HepG2 (cell line): ENCODE measurements around the gene ZNF773. TPM values are rescaled to one million over a fixed set of nuclear protein-coding genes. Genes with fewer than 3 reads are reported as not detected.

ENCODE experiments used
- CCDC6 ChIP-seq: sonication (generic); formaldehyde crosslinking; IDR thresholded peaks from 2 replicates; pipeline ENCODE4 v1.8.1; 2022; ENCODE audit warnings: mild to moderate bottlenecking, missing genetic modification reagents, moderate library complexity
- ELK4 ChIP-seq: sonication (generic); formaldehyde crosslinking; IDR thresholded peaks from 2 replicates; pipeline ENCODE4 v1.9.0; 2021; ENCODE audit warnings: missing genetic modification reagents, borderline replicate concordance
- HMGA1 ChIP-seq: sonication (generic); formaldehyde crosslinking; conservative IDR thresholded peaks from 2 replicates; pipeline ENCODE4 v1.4.0; 2020; ENCODE audit warnings: missing genetic modification reagents
- IKZF4 ChIP-seq: sonication (generic); formaldehyde crosslinking; IDR thresholded peaks from 2 replicates; pipeline ENCODE4 v1.5.1; 2020; ENCODE audit warnings: borderline replicate concordance, mild to moderate bottlenecking, low read depth, missing genetic modification reagents; ENCODE audit errors: not compliant biosample characterization
- KDM6A ChIP-seq: IDR thresholded peaks from 2 replicates; pipeline ENCODE4 v1.6.1; 2016; ENCODE audit warnings: low read depth
- MED13 ChIP-seq: sonication (generic); formaldehyde crosslinking; IDR thresholded peaks from 2 replicates; pipeline ENCODE4 v1.5.0; 2020; ENCODE audit warnings: missing genetic modification reagents
- NFIB ChIP-seq: sonication (generic); formaldehyde crosslinking; IDR thresholded peaks from 2 replicates; pipeline ENCODE4 v1.9.0; 2021; ENCODE audit warnings: missing genetic modification reagents, mild to moderate bottlenecking, borderline replicate concordance
- SAFB2 ChIP-seq: sonication (generic); formaldehyde crosslinking; IDR thresholded peaks from 2 replicates; pipeline ENCODE4 v1.5.1; 2020; ENCODE audit warnings: missing genetic modification reagents, low read depth, mild to moderate bottlenecking, borderline replicate concordance
- WIZ ChIP-seq: sonication (generic); formaldehyde crosslinking; IDR thresholded peaks from 2 replicates; pipeline ENCODE4 v1.5.1; 2020; ENCODE audit warnings: mild to moderate bottlenecking, missing genetic modification reagents
- YEATS2 ChIP-seq: sonication (generic); formaldehyde crosslinking; IDR thresholded peaks from 2 replicates; pipeline ENCODE4 v1.4.0; 2020; ENCODE audit warnings: missing genetic modification reagents, borderline replicate concordance
- ZFP1 ChIP-seq: IDR thresholded peaks from 2 replicates; pipeline ENCODE4 v1.6.1; 2016
- ZNF121 ChIP-seq: sonication (generic); formaldehyde crosslinking; IDR thresholded peaks from 2 replicates; pipeline ENCODE4 v1.5.0; 2020; ENCODE audit warnings: mild to moderate bottlenecking, missing genetic modification reagents
- ZNF24 ChIP-seq: fragments of 450-650 bp; IDR thresholded peaks from 2 replicates; pipeline ENCODE4 v1.6.1; 2017; ENCODE audit warnings: antibody characterized with exemption, mild to moderate bottlenecking
- ZNF292 ChIP-seq: sonication (generic); formaldehyde crosslinking; IDR thresholded peaks from 2 replicates; pipeline ENCODE4 v1.8.1; 2022; ENCODE audit warnings: mild to moderate bottlenecking, low read depth, missing genetic modification reagents, borderline replicate concordance
- ZNF614 ChIP-seq: IDR thresholded peaks from 2 replicates; pipeline ENCODE4 v1.6.1; 2018; ENCODE audit warnings: missing biosample characterization, missing genetic modification reagents, inconsistent platforms, borderline replicate concordance
- ZNF639 ChIP-seq: conservative IDR thresholded peaks from 2 replicates; pipeline ENCODE4 v1.6.1; 2018; ENCODE audit warnings: missing genetic modification reagents
- ZNF670 ChIP-seq: sonication (generic); formaldehyde crosslinking; IDR thresholded peaks from 2 replicates; pipeline ENCODE4 v1.8.0; 2022; ENCODE audit warnings: mild to moderate bottlenecking, missing genetic modification reagents, borderline replicate concordance
- ZNF747 ChIP-seq: sonication (generic); formaldehyde crosslinking; IDR thresholded peaks from 2 replicates; pipeline ENCODE4 v1.8.1; 2023; ENCODE audit warnings: missing genetic modification reagents, mild to moderate bottlenecking, borderline replicate concordance
- ZNF766 ChIP-seq: sonication (generic); formaldehyde crosslinking; IDR thresholded peaks from 2 replicates; pipeline ENCODE4 v1.5.0; 2020; ENCODE audit warnings: missing genetic modification reagents, borderline replicate concordance
- ZSCAN12 ChIP-seq: sonication (generic); formaldehyde crosslinking; IDR thresholded peaks from 2 replicates; pipeline ENCODE4 v1.9.0; 2021; ENCODE audit warnings: mild to moderate bottlenecking, missing genetic modification reagents
- ZSCAN29 ChIP-seq: sonication (generic); formaldehyde crosslinking; conservative IDR thresholded peaks from 2 replicates; pipeline ENCODE4 v1.4.0; 2020; ENCODE audit warnings: mild to moderate bottlenecking, missing genetic modification reagents
- polyA plus RNA-seq, 8 experiments: library from polyadenylated mRNA; depleted of rRNA in 3 of 8; stranded (reverse) in 7 of 8; unstranded in 1 of 8; fragments of >200 nt; fragmentation: Illumina TruSeq in 4 of 8; extraction: Trizol in 4 of 8; gene quantifications; 2 replicates each; pipeline versions ENCODE4 v1.2.1 to v1.2.3, GENCODE V29; 2011 to 2016; ENCODE audit warnings: low read depth in 4 of 8, missing spikeins in 1 of 8, mixed read lengths in 1 of 8; ENCODE audit not compliant: insufficient read depth in 1 of 8
- total RNA-seq, 5 experiments: library from RNA; depleted of rRNA; stranded (reverse); fragments of >200 nt; fragmentation: Illumina TruSeq; extraction: Trizol; gene quantifications; 2 replicates each; pipeline ENCODE4 v1.2.3, GENCODE V29; 2016; ENCODE audit warnings: low read depth in 1 of 5
- TF ChIP-seq, protein P1 (sequence below): sonication (generic); formaldehyde crosslinking; IDR thresholded peaks from 2 replicates; pipeline ENCODE4 v1.5.0; 2020; ENCODE audit warnings: mild to moderate bottlenecking, missing genetic modification reagents
- TF ChIP-seq, protein P2 (sequence below): sonication (generic); formaldehyde crosslinking; IDR thresholded peaks from 2 replicates; pipeline ENCODE4 v1.4.0; 2020; ENCODE audit warnings: mild to moderate bottlenecking, missing genetic modification reagents

ZNF773 gene
- total and polyA plus RNA-seq, 2 of the 13 experiments (the other 11 are each of a cell fraction or from before 2014, with no cell fraction given) = 5.7 to 6.7 TPM

- TF ChIP-seq ZNF121 (no peak), ZSCAN12 (no peak), ZNF292 (CRISPR knock-in tag) (no peak; the same call in 1 of the 2 replicates), KDM6A (CRISPR knock-in tag) (no peak), ZNF766 (CRISPR knock-in tag) (no peak; the same call in 1 of the 2 replicates), NFIB (CRISPR knock-in tag) (no peak), IKZF4 (no peak), ELK4 (CRISPR knock-in tag) (no peak), ZNF670 (CRISPR knock-in tag) (no peak), ZNF639 (CRISPR knock-in tag) (peak; percentile 76), CCDC6 (CRISPR knock-in tag) (peak; percentile 50; the same call in 1 of the 2 replicates), YEATS2 (peak; percentile 95), WIZ (peak; percentile 78; the same call in 1 of the 2 replicates), ZFP1 (no peak), SAFB2 (peak; percentile 67; the same call in 1 of the 2 replicates), HMGA1 (CRISPR knock-in tag) (no peak), ZNF747 (CRISPR knock-in tag) (peak; percentile 41; the same call in 1 of the 2 replicates), ZNF24 (0 out of 2 replicates have a peak, but pooled peaks have one; percentile 29), ZSCAN29 (CRISPR knock-in tag) (no peak; the same call in 1 of the 2 replicates), MED13 (CRISPR knock-in tag) (no peak), ZNF614 (CRISPR knock-in tag) (no peak)
- TF ChIP-seq, protein P1, sequence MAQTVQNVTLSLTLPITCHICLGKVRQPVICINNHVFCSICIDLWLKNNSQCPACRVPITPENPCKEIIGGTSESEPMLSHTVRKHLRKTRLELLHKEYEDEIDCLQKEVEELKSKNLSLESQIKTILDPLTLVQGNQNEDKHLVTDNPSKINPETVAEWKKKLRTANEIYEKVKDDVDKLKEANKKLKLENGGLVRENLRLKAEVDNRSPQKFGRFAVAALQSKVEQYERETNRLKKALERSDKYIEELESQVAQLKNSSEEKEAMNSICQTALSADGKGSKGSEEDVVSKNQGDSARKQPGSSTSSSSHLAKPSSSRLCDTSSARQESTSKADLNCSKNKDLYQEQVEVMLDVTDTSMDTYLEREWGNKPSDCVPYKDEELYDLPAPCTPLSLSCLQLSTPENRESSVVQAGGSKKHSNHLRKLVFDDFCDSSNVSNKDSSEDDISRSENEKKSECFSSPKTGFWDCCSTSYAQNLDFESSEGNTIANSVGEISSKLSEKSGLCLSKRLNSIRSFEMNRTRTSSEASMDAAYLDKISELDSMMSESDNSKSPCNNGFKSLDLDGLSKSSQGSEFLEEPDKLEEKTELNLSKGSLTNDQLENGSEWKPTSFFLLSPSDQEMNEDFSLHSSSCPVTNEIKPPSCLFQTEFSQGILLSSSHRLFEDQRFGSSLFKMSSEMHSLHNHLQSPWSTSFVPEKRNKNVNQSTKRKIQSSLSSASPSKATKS = no peak
- TF ChIP-seq, protein P2, sequence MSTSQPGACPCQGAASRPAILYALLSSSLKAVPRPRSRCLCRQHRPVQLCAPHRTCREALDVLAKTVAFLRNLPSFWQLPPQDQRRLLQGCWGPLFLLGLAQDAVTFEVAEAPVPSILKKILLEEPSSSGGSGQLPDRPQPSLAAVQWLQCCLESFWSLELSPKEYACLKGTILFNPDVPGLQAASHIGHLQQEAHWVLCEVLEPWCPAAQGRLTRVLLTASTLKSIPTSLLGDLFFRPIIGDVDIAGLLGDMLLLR (CRISPR knock-in tag) = no peak
Observed at GRCh38 chr19:57527136-57527881, 27.6 kb downstream of the ZNF773 start, which contains the start of gene ZNF549 (continued).
